ENCODE measurements around the gene GGT6. TPM values are rescaled to one million over a fixed set of nuclear protein-coding genes. Genes with fewer than 3 reads are reported as not detected.

GGT6 gene
- polyA plus RNA-seq, 1 of the 3 experiments (the other 2 are of a cell fraction), result not detected

DNA sequence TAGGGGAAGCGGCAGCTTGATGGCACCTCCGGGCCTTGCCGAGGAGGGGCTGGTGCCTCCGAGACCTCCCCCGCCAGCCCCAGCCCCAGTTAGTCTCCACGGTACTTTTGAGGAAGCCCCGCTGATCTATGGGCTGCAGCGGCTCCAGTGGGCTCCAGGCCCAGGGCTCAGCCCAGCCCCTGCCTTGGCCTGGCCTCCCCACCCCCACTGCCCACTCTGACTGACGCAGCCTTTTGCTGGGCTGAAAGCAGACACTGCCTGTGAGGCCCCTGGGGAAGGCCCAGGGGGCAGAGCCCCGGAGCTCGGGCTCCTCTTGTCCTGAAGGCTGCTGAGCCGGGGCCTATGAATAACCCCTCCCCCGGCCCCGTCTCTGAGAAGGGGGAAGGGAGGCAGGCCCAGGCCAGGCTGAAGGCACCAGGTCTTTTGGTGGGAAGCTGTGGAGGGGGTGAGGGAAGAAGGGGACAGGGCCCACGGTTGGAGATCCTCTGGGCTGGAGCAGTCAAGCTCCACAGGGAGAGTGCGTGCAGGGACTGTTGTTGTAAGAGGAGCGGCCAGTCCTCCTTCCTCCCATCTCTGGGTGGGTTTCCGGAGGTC is 16.4 kb upstream of the GGT6 start:
- Histone ChIP-seq H2AFZ (ENCODE audit: low read depth) (no peak overlapping the region), H3K4me1 (ENCODE audit: control insufficient read depth in 1 of 2, insufficient read depth in 2 of 2, low read depth in 1 of 2, low read length in 1 of 2) (no peaks in the 10 kb centered on the region), H3K27me3 (ENCODE audit: insufficient read depth) (peaks cover 15% of the 10 kb centered on the region; the same call in 1 of the 2 replicates), H3K27ac (ENCODE audit: low read depth in 2 of 2, low read length in 1 of 2) (no peak overlapping the region), H4K20me1 (ENCODE audit: insufficient read depth) (no peaks in the 10 kb centered on the region), H3F3A (replicated peaks; ENCODE audit: insufficient read depth) (no peaks in the 10 kb centered on the region), H3K79me2 (ENCODE audit: insufficient read depth) (no peaks in the 10 kb centered on the region), H3K4me2 (no peak overlapping the region), H3K4me3 (ENCODE audit: low read depth in 2 of 2, low read length in 1 of 2) (no peak overlapping the region), H3K9me2 (no peaks in the 10 kb centered on the region), H3K36me3 (replicated peaks in 1 of 2; ENCODE audit: control insufficient read depth in 1 of 2, insufficient read depth in 2 of 2, low read length in 1 of 2) (no peaks in the 10 kb centered on the region), H3K9me3 (no peaks in the 10 kb centered on the region), H3K9ac (no peak overlapping the region)
- ChIA-PET CTCF (interaction anchor here (1.3 to 5.6 kb wide), 3 partner anchors 10 to 49 kb away, joined by 4 to 28 read pairs (median 25); no protein-coding TSS in a partner anchor), POLR2A (interaction anchor here (0.6 kb wide), 1 partner anchor 11 kb away, joined by 3 read pairs; no protein-coding TSS in a partner anchor)
- 61% methylated on average over 15 of the region's 18 CpGs for WGBS (ENCODE audit: low lambda C conversion rate)
- TF ChIP-seq RAD21 (IDR thresholded peaks at IDR 0.05; ENCODE audit: low read length), result no peak
- TF ChIP-seq, protein P1, sequence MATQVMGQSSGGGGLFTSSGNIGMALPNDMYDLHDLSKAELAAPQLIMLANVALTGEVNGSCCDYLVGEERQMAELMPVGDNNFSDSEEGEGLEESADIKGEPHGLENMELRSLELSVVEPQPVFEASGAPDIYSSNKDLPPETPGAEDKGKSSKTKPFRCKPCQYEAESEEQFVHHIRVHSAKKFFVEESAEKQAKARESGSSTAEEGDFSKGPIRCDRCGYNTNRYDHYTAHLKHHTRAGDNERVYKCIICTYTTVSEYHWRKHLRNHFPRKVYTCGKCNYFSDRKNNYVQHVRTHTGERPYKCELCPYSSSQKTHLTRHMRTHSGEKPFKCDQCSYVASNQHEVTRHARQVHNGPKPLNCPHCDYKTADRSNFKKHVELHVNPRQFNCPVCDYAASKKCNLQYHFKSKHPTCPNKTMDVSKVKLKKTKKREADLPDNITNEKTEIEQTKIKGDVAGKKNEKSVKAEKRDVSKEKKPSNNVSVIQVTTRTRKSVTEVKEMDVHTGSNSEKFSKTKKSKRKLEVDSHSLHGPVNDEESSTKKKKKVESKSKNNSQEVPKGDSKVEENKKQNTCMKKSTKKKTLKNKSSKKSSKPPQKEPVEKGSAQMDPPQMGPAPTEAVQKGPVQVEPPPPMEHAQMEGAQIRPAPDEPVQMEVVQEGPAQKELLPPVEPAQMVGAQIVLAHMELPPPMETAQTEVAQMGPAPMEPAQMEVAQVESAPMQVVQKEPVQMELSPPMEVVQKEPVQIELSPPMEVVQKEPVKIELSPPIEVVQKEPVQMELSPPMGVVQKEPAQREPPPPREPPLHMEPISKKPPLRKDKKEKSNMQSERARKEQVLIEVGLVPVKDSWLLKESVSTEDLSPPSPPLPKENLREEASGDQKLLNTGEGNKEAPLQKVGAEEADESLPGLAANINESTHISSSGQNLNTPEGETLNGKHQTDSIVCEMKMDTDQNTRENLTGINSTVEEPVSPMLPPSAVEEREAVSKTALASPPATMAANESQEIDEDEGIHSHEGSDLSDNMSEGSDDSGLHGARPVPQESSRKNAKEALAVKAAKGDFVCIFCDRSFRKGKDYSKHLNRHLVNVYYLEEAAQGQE (IDR thresholded peaks at IDR 0.05; ENCODE audit: low read depth, low read length), result no peak
- no peak for TF ChIP-seq SMC3 (IDR thresholded peaks at IDR 0.05; ENCODE audit: low read depth, low read length)
- no peak for TF ChIP-seq NFIC (IDR thresholded peaks at IDR 0.05; ENCODE audit: borderline replicate concordance)
- TF ChIP-seq POLR2AphosphoS5 (IDR thresholded peaks at IDR 0.05; ENCODE audit: low read depth, low read length), result no peak
- TF ChIP-seq YY1 (IDR thresholded peaks at IDR 0.05; ENCODE audit: low read depth), result no peak
- TF ChIP-seq, protein P2, sequence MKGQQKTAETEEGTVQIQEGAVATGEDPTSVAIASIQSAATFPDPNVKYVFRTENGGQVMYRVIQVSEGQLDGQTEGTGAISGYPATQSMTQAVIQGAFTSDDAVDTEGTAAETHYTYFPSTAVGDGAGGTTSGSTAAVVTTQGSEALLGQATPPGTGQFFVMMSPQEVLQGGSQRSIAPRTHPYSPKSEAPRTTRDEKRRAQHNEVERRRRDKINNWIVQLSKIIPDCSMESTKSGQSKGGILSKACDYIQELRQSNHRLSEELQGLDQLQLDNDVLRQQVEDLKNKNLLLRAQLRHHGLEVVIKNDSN (IDR thresholded peaks at IDR 0.05; ENCODE audit: borderline replicate concordance, low read depth), result no peak
- no peak for TF ChIP-seq SIN3A (IDR thresholded peaks at IDR 0.05; ENCODE audit: borderline replicate concordance, low read depth, low read length)
- TF ChIP-seq TAF1 (IDR thresholded peaks at IDR 0.05; ENCODE audit: borderline replicate concordance, low read depth, low read length), result no peak
- TF ChIP-seq MEF2A (IDR thresholded peaks at IDR 0.05; ENCODE audit: borderline replicate concordance, low read depth), result no peak
- no peak for TF ChIP-seq RXRA (IDR thresholded peaks at IDR 0.05; ENCODE audit: borderline replicate concordance, low read depth)
- TF ChIP-seq, protein P3, sequence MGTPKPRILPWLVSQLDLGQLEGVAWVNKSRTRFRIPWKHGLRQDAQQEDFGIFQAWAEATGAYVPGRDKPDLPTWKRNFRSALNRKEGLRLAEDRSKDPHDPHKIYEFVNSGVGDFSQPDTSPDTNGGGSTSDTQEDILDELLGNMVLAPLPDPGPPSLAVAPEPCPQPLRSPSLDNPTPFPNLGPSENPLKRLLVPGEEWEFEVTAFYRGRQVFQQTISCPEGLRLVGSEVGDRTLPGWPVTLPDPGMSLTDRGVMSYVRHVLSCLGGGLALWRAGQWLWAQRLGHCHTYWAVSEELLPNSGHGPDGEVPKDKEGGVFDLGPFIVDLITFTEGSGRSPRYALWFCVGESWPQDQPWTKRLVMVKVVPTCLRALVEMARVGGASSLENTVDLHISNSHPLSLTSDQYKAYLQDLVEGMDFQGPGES (IDR thresholded peaks at IDR 0.05; ENCODE audit: low read depth, low read length), result no peak
- TF ChIP-seq, protein P4, sequence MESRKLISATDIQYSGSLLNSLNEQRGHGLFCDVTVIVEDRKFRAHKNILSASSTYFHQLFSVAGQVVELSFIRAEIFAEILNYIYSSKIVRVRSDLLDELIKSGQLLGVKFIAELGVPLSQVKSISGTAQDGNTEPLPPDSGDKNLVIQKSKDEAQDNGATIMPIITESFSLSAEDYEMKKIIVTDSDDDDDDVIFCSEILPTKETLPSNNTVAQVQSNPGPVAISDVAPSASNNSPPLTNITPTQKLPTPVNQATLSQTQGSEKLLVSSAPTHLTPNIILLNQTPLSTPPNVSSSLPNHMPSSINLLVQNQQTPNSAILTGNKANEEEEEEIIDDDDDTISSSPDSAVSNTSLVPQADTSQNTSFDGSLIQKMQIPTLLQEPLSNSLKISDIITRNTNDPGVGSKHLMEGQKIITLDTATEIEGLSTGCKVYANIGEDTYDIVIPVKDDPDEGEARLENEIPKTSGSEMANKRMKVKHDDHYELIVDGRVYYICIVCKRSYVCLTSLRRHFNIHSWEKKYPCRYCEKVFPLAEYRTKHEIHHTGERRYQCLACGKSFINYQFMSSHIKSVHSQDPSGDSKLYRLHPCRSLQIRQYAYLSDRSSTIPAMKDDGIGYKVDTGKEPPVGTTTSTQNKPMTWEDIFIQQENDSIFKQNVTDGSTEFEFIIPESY (IDR thresholded peaks at IDR 0.05; ENCODE audit: borderline replicate concordance, low read depth), result no peak
- TF ChIP-seq NRF1 (IDR thresholded peaks at IDR 0.05; ENCODE audit: low read depth, low read length), result no peak
- TF ChIP-seq, protein P5, sequence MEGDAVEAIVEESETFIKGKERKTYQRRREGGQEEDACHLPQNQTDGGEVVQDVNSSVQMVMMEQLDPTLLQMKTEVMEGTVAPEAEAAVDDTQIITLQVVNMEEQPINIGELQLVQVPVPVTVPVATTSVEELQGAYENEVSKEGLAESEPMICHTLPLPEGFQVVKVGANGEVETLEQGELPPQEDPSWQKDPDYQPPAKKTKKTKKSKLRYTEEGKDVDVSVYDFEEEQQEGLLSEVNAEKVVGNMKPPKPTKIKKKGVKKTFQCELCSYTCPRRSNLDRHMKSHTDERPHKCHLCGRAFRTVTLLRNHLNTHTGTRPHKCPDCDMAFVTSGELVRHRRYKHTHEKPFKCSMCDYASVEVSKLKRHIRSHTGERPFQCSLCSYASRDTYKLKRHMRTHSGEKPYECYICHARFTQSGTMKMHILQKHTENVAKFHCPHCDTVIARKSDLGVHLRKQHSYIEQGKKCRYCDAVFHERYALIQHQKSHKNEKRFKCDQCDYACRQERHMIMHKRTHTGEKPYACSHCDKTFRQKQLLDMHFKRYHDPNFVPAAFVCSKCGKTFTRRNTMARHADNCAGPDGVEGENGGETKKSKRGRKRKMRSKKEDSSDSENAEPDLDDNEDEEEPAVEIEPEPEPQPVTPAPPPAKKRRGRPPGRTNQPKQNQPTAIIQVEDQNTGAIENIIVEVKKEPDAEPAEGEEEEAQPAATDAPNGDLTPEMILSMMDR (IDR thresholded peaks at IDR 0.05), result no peak
- no peak for DNase-seq

Measured in SK-N-SH (cell line).